CD14-positive monocyte (primary cell): ENCODE results near the gene INSL4. TPM values are rescaled to one million over a fixed set of nuclear protein-coding genes. Genes with fewer than 3 reads are reported as not detected.

Experiments
- DNase-seq, 3 donors: peaks; one replicate each; pipeline ENCODE4 v3.0.0-alpha.2; 2011 to 2022
- H2AFZ ChIP-seq: 2 replicates; pipeline ENCODE4 v1.6.0; 2012; ENCODE audit warnings: mild to moderate bottlenecking, low read depth, low read length, inconsistent platforms; ENCODE audit not compliant: insufficient read depth, poor library complexity, severe bottlenecking
- H3K27ac ChIP-seq, 2 donors: 1 replicate in 1 of 2; 2 replicates in 1 of 2; pipeline ENCODE4 v1.5.1; 2012 to 2013; ENCODE audit warnings: low read length in 2 of 2, control low read depth in 1 of 2, inconsistent platforms in 1 of 2, low read depth in 1 of 2, mild to moderate bottlenecking in 1 of 2
- H3K27me3 ChIP-seq, 2 donors: one replicate each; pipeline versions ENCODE4 v1.6.0 to v1.6.1; 2011 to 2013; ENCODE audit warnings: low read length in 2 of 2; ENCODE audit not compliant: control insufficient read depth in 2 of 2, insufficient read depth in 2 of 2
- H3K36me3 ChIP-seq, 2 donors: replicated peaks in 1 of 2; 1 replicate in 1 of 2; 2 replicates in 1 of 2; pipeline versions ENCODE4 v1.5.1 to v1.6.1; 2012 to 2013; ENCODE audit warnings: low read length in 2 of 2, control low read depth in 1 of 2, inconsistent platforms in 1 of 2, mild to moderate bottlenecking in 1 of 2; ENCODE audit not compliant: insufficient read depth in 2 of 2, control insufficient read depth in 1 of 2
- H3K4me1 ChIP-seq, 2 donors: 1 replicate in 1 of 2; 2 replicates in 1 of 2; pipeline versions ENCODE4 v1.5.1 to v1.6.1; 2012 to 2013; ENCODE audit warnings: low read length in 2 of 2, control low read depth in 1 of 2, inconsistent platforms in 1 of 2, mild to moderate bottlenecking in 1 of 2, moderate library complexity in 1 of 2; ENCODE audit not compliant: insufficient read depth in 2 of 2, control insufficient read depth in 1 of 2
- H3K4me2 ChIP-seq: replicated peaks from 2 replicates; pipeline ENCODE3; 2012; ENCODE audit warnings: low read length, moderate library complexity, mild to moderate bottlenecking; ENCODE audit not compliant: poor library complexity, severe bottlenecking; ENCODE audit errors: extremely low read depth
- H3K4me3 ChIP-seq, 3 experiments: fragments of 200-600 bp in 1 of 3; sonication (generic) in 1 of 3; replicated peaks in 1 of 3; 1 replicate in 2 of 3; 2 replicates in 1 of 3; pipeline ENCODE4 v1.5.1; 2011 to 2013; ENCODE audit warnings: low read length in 3 of 3, mild to moderate bottlenecking in 3 of 3, control low read depth in 2 of 3, low read depth in 2 of 3, inconsistent platforms in 1 of 3, moderate library complexity in 1 of 3
- H3K79me2 ChIP-seq: 2 replicates; pipeline ENCODE4 v1.6.0; 2012; ENCODE audit warnings: mild to moderate bottlenecking, control low read depth, inconsistent platforms, low read length, moderate library complexity; ENCODE audit not compliant: insufficient read depth
- H3K9ac ChIP-seq: 2 replicates; pipeline ENCODE4 v1.6.0; 2017; ENCODE audit warnings: low read length, mild to moderate bottlenecking; ENCODE audit not compliant: insufficient read depth, poor library complexity, severe bottlenecking
- H3K9me3 ChIP-seq, 2 donors: replicated peaks in 1 of 2; 1 replicate in 1 of 2; 2 replicates in 1 of 2; pipeline versions ENCODE4 v1.5.1 to v1.6.1; 2012 to 2013; ENCODE audit warnings: low read length in 2 of 2, control low read depth in 1 of 2; ENCODE audit not compliant: control insufficient read depth in 1 of 2, insufficient read depth in 1 of 2
- H4K20me1 ChIP-seq: 2 replicates; pipeline ENCODE4 v1.6.0; 2012; ENCODE audit warnings: mild to moderate bottlenecking, low read length, control low read depth, moderate library complexity; ENCODE audit not compliant: insufficient read depth
- H3K27ac Mint-ChIP-seq, 7 donors: one replicate each; pipeline ENCODE4 v1.8.0; 2020; ENCODE audit warnings: mild to moderate bottlenecking in 7 of 7, mixed read lengths in 7 of 7, moderate library complexity in 6 of 7, inconsistent platforms in 2 of 7
- H3K27me3 Mint-ChIP-seq, 3 donors: one replicate each; pipeline ENCODE4 v1.8.0; 2021 to 2022; ENCODE audit warnings: low read depth in 3 of 3, mild to moderate bottlenecking in 3 of 3, mixed read lengths in 3 of 3, moderate library complexity in 3 of 3, inconsistent platforms in 1 of 3
- H3K36me3 Mint-ChIP-seq, 2 donors: one replicate each; pipeline ENCODE4 v1.8.0; 2020; ENCODE audit warnings: mixed read lengths in 2 of 2, inconsistent platforms in 1 of 2, mild to moderate bottlenecking in 1 of 2
- H3K4me1 Mint-ChIP-seq: one replicate; pipeline ENCODE4 v1.8.0; 2020; ENCODE audit warnings: mild to moderate bottlenecking, mixed read lengths
- H3K4me3 Mint-ChIP-seq, 2 donors: one replicate each; pipeline ENCODE4 v1.8.0; 2020; ENCODE audit warnings: mild to moderate bottlenecking in 2 of 2, mixed read lengths in 2 of 2, moderate library complexity in 1 of 2
- H3K9me3 Mint-ChIP-seq, 7 donors: one replicate each; pipeline ENCODE4 v1.8.0; 2020 to 2022; ENCODE audit warnings: mixed read lengths in 7 of 7, mild to moderate bottlenecking in 6 of 7, moderate library complexity in 6 of 7, inconsistent platforms in 2 of 7
- CTCF ChIP-seq: fragments of 200-600 bp; IDR thresholded peaks from one replicate; pipeline ENCODE4 v1.8.0; 2022; ENCODE audit warnings: antibody characterized with exemption, mild to moderate bottlenecking
- WGBS: methylation state at CpG from one replicate; pipeline ENCODE4 v1.1.5; 2013; ENCODE audit warnings: missing lambda C conversion rate; ENCODE audit not compliant: insufficient coverage; 5-methylcytosine and 5-hydroxymethylcytosine counted together
- intact Hi-C, 2 donors: fragments of 100-400 bp; cut with micrococcal nuclease; formaldehyde crosslinking; loops; one replicate each; pipeline versions ENCODE4 v1.15.0 to v1.15.1; 2023
- polyA plus RNA-seq, 3 donors: library from polyadenylated mRNA; depleted of rRNA in 1 of 3; unstranded in 2 of 3; stranded (reverse) in 1 of 3; fragments of 300-500 nt in 2 of 3; fragments of >200 nt in 1 of 3; fragmentation: Illumina TruSeq in 2 of 3; gene quantifications; 1 replicate in 2 of 3; 2 replicates in 1 of 3; pipeline ENCODE4 v1.2.3, GENCODE V29; 2012 to 2021

INSL4 gene
- polyA plus RNA-seq, 3 donors: not detected

GRCh38 chr9:5265939-5266338, 34.7 kb downstream of the INSL4 start:
- Histone ChIP-seq H4K20me1 (no peaks in the 10 kb centered on the region), H3K36me3 (no peaks in the 10 kb centered on the region), H3K27me3 (no peaks in the 10 kb centered on the region), H3K4me1 (no peaks in the 10 kb centered on the region), H3K27ac (no peak overlapping the region), H2AFZ (no peak overlapping the region), H3K4me3 (no peak overlapping the region), H3K4me2 (no peak overlapping the region), H3K79me2 (no peaks in the 10 kb centered on the region), H3K9ac (no peak overlapping the region), H3K9me3 (no peaks in the 10 kb centered on the region)
- no peak for TF ChIP-seq CTCF
- Mint-ChIP-seq H3K27me3 (peaks cover 0 to 6% (median 3%) of the 10 kb centered on the region in 3 donors), H3K4me3 (no peak overlapping the region), H3K4me1 (peaks cover 6% of the 10 kb centered on the region), H3K27ac (no peak overlapping the region), H3K36me3 (no peaks in the 10 kb centered on the region), H3K9me3 (peaks cover 0 to 3% (median 0%) of the 10 kb centered on the region in 7 donors)
- intact Hi-C loops: no loop called here
- no CpG with 5 or more reads among the region's 1 CpG for WGBS
- no peak for DNase-seq

GRCh38 chr9:5269249-5269715, 38.1 kb downstream of the INSL4 start:
- no peak for TF ChIP-seq CTCF
- no peak overlapping the region for H2AFZ ChIP-seq
- Mint-ChIP-seq H3K9me3 (peaks cover 0 to 3% (median 0%) of the 10 kb centered on the region in 7 donors), H3K4me1 (peaks cover 6% of the 10 kb centered on the region), H3K27ac (no peak overlapping the region), H3K4me3 (no peak overlapping the region), H3K36me3 (no peaks in the 10 kb centered on the region), H3K27me3 (peaks cover 0 to 2% (median 2%) of the 10 kb centered on the region in 3 donors)
- intact Hi-C loops: no loop called here
- H3K9me3 ChIP-seq: no peaks in the 10 kb centered on the region
- no peaks in the 10 kb centered on the region for H3K27me3 ChIP-seq
- H3K4me3 ChIP-seq: no peak overlapping the region
- H3K9ac ChIP-seq: no peak overlapping the region
- no peak for DNase-seq
- no peak overlapping the region for H3K4me2 ChIP-seq
- WGBS: no CpG with 5 or more reads among the region's 6 CpGs
- no peaks in the 10 kb centered on the region for H3K79me2 ChIP-seq
- H3K4me1 ChIP-seq: no peaks in the 10 kb centered on the region
- H3K36me3 ChIP-seq: no peaks in the 10 kb centered on the region
- no peaks in the 10 kb centered on the region for H4K20me1 ChIP-seq
- H3K27ac ChIP-seq: no peak overlapping the region
